GM12891 (cell line): Measurements from ENCODE around the gene INO80D.

Experiments
- POLR2A ChIP-seq: IDR thresholded peaks from 2 replicates; pipeline ENCODE4 v1.6.1; 2011; ENCODE audit warnings: low read depth, low read length, control low read depth
- POLR2AphosphoS5 ChIP-seq: IDR thresholded peaks from 2 replicates; pipeline ENCODE4 v1.6.1; 2011; ENCODE audit warnings: low read depth, low read length, control low read depth
- SPI1 ChIP-seq: IDR thresholded peaks from 2 replicates; pipeline ENCODE4 v1.6.1; 2011; ENCODE audit warnings: low read depth, low read length, control low read depth

DNA sequence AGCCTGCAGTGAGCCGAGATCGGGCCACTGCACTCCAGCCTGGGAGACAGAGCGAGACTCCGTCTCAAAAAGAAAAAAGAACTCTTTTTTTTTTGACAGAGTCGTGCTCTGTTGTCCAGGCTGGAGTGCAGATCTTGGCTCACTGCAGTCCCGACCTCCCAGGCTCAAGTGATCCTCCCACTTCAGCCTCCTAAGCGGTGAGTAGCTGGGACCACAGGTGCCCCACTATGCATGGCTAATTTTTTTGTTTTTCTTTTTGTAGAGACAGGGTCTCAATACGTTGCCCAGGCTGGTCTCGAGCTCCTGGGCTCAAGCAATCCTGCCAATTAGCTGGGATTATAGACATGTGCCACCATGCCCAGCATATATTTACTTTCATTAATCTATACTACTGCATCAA is 12.5 kb upstream of the INO80D start:
- TF ChIP-seq POLR2AphosphoS5 (no peak), POLR2A (no peak), SPI1 (no peak)
